ENCODE data around the gene ISG15.
"Not testable (repeated sequence)": the region's sequence is repeated elsewhere in the genome, so short reads cannot be mapped to it uniquely, and the experiment has no call there.

The ISG15 gene

DNA sequence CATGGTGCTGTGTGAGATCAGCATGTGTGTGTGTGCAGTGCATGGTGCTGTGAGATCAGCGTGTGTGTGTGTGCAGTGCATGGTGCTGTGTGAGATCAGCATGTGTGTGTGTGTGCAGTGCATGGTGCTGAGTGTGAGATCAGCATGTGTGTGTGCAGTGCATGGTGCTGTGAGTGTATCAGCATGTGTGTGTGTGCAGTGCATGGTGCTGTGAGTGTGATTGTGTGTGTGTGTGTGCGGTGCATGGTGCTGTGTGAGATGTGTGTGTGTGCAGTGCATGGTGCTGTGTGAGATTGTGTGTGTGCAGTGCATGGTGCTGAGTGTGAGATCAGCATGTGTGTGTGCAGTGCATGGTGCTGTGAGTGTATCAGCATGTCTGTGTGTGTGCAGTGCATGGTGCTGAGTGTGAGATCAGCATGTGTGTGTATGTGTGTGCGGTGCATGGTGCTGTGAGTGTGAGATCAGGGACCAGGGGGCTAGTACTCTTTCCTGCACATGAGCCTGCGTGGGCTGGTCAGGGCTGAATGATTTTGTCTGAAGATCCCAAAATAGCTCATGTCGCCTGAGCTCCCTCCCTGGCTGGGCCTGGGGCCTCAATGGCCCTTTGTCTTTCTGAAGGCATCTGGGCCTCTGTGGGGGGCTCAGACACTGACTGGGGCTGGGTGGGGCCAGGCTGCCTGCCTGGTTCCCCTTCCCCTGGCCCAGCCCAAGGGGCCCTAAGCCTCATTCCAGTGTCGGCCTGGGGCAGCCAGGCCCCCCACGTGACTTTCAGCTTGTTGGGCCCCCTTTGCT, 17.8 kb downstream of the ISG15 start:
- not testable (repeated sequence) for DNase-seq

DNA sequence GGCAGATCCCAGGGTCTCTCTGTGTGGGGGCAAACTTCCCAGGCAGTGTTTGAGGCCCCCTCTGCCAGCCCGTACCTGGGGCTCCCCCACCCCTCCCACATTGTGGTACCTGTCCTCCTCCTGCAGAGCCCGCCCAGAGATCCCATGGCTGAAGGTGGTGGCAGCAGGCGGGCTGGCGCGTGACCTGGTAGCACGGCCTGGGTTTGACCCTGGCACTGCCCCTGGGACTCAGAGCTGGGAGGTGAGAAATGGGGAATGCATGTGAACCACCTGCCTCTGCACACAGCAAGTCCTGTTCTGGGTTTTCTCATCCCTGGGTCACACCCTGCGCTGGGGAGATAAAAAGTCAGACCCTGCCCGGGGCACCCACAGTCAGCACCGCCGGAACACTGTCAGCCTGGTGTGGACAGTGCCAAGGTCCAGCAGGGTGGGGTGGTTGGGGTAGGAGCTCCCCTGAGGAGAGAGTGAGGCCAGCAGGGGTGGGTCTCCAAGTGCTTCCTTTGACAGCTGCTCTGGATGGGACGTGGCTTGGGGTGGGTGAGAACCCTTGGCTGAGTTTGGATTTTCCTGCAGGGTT, 18.4 kb downstream of the ISG15 start:
- DNase-seq, result no peak

DNA sequence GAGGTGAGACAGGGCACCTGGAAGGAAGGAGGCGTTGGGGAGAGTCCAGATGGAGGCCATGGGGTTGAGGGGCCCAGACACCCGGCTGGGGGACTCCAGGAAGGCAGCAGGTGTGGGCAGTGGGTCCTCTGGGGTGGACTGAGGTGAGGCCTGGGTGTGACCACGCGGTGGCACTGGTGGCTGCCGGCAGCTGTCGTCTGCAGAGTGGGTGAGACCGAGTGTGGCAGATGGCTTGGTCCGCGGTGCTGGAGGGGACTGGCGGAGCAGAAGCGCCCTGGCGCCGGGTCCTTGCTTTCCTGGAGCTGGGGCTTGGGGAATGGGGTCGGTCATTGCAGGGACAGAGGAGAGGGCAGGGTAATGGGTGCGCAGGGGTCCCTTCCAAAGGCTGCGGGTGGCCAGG, 19.1 kb downstream of the ISG15 start:
- DNase-seq, result peak in 1 of 2 experiments; percentile 42

DNA sequence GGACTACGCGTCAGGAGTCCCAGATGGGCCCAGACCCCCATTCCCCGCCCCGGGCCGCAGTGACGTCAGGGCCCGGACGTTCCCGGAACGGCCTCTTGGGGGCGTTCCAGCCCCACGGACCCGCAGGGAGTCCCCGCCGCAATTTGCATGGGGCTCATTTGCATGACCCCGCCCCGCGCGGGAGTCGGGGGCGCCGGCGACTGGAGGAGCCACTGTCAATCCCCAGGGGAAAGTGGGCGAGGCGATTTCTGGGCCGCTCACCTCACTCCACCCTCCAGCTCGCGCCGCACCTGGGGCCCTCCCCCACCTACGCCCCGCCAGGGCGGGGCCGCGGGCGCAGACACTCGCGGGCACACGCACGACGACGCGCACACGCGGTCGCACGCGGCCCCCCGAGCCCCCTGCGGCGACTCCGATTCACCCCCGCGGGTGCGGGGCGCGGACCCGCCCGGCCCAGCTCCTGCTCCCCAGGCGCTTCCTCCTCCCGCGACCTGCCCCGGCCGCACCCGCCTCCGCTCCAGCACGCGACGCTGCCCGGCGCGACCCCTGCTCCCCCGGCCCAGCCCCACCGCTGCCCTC, 19.8 kb downstream of the ISG15 start:
- peak; percentile 99 for DNase-seq

DNA sequence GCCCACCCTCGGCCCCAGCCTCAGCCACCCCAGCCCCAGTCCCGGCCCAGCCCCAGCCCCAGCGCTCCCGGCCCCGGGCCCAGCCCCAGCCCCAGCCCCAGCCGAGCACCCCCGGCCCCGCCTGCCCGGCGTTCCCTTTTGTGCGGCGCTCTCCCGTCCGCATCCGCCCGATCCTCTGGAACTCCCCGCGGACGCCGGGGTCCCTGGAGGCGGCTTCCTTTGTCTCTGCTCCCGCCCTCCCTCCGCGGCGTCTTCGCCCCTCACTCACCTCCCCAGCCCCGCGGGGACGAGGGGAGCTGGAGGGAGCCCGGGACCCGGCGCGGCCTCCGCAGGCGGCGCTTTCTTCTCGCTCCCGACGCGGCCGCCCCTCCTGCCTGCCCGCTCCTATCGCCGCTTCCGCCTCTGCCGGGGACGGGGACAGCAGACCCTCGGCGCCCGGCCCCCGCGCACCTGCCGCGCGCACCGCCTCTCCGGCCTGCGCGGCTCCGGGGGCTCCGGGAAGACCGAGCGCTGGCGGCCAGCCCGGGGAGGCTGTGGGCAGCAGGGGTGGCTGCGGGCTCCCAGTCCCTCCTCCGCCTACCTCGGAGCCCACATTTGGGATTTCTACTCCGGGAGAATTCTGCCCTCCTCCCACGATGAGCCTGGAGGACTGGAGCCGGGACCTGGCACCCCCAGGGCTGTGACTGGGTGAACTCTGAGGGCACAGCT, 20.6 kb downstream of the ISG15 start:
- peak in 1 of 2 experiments; percentile 27 for DNase-seq

DNA sequence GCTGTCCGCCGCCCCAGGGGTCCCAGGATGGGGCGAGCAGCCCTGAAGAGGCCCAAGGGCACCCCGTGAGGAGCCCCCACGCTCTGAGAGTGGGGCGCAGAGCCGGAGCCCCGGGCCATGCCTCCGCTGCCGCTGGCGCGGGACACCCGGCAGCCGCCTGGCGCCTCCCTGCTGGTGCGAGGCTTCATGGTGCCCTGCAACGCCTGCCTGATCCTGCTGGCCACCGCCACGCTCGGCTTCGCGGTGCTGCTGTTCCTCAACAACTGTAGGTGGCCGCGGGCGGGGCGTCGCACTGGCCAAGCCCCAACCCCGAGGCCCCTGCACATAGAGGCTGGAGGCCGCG, 21.1 kb downstream of the ISG15 start:
- DNase-seq, result peak; percentile 34 to 50

DNA sequence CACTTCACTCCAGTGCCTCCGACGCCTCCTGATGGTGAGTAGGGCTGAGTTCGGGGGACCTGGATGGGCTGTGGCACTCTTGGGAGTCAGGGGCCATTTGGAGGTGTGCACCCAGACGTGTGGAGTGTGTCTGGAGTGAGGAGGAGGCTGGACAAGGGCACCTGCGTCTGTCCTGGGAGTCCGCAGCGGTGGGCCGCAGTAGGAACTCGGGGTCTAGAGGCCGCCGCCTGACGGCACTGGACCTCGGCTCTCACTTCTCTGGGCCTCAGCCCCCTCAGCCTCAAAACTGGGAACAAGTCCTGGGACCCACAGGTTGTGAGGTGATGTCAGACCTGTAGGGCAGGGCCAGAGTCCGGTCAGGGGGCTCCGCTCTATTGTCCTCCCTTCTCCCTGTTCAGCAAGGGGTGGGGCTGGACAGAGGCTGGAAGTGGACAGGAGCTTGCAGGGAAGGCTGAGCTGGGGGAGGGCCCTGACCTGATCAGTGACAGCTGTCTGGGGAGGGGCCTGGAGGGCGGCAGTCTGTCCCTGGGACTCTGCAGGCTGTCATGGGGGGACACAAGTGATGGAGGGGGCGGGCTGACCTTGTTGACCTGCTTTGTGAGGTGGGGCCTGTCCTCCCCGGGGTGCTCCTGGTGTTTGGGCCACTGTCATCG, 22.1 kb downstream of the ISG15 start:
- DNase-seq, result no peak

DNA sequence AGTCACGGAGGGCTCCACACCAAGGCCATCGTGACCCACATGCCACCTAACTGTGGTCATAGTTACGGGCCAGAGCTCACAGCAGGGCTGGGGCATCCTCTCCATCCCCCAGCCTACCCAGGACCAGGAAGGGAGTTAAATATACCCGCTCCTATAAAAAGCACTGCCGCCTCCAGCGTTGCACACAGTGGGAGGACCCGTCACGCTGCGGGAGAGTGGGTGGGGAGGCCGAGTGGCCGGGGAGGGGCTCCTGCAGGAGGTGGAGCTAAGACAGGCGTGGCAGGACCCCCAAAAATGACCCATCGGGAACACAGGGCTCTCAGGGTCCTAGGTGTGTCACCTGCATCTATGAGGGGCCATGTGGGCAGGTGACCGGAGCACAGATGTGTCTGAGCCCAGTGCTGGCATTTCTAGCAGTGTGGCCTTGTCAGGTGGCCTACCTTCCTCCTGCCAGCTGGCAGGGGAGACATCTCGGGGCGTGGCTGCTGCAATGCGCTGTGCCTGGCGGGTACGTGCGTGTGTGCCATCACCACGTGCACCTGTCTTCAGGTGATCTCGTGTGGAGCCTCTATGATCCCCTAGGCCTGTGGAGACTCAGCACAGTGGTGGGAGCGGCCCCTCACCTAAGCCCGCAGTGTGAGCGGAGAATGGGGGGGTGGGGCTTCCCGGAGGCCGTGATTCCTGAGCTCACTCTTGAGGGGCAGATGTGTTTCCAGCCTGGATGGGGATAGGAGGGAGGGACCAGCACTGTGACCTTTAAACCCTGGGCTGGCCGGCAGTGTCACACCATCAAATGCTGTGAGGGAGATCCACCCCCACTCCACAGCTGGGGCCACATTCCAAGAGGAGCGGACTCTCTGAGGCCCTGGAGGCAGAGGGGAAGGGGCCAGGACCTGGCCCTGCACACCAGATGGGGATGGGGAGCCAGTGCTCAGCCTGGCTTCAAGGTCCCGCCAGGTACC, 24.4 kb downstream of the ISG15 start:
- no peak for DNase-seq

DNA sequence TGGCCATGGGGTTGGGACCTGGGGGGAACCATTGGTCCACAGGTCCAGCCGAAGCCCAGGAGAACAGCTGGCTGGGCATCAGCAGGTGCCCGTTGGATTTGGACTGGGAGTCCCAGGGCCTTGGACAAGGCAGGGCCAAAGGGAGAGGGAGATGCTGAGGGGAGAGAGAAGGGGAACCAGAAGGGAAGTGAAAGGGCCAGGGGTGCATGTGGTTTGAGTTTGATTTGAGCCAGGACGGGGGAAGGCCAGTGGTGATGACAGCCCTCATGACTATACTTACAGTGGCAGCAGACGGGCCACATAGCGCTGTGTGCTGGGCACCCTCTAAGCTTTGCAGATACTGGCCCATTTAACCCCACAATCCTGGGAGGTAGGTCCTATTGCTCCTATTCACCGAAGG, 25.4 kb downstream of the ISG15 start:
- DNase-seq, result no peak

DNA sequence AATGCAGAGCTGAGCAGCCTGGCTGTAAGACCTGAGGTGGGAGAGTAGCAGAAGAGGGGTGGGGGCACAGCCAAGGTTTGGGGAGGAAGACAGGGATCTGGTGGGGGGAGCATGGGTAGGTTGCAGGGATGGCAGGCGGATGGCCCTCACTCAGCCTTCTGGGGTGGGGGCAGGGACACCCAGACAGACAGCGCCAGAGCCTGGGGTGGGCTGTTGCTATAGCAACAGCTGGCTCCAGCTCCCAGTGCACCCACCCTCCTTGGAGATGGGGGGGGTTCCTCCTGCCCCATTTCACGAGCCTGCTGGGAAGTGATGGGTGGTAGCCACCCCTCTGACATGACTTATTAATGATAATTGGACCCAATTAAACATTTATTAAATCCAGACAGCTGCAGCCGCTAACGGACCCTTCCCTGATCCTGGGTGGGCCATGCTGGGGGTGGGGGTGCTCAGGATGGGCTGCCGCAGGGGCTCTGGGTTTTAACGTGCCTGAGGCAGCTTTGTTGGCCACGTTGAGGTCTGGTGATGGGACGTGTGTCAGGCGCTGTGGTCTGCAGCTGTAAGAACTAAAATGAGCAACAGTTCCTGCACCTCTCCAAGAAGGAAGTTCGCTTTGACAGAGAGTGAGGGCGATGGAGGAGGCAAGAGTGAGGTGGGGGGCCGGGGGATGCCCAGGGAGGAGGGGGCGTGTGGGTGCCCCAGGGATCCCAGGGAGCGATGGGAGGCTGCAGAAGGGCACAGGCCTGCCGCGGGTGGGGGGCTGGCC, 26.0 kb downstream of the ISG15 start:
- DNase-seq, result no peak

DNA sequence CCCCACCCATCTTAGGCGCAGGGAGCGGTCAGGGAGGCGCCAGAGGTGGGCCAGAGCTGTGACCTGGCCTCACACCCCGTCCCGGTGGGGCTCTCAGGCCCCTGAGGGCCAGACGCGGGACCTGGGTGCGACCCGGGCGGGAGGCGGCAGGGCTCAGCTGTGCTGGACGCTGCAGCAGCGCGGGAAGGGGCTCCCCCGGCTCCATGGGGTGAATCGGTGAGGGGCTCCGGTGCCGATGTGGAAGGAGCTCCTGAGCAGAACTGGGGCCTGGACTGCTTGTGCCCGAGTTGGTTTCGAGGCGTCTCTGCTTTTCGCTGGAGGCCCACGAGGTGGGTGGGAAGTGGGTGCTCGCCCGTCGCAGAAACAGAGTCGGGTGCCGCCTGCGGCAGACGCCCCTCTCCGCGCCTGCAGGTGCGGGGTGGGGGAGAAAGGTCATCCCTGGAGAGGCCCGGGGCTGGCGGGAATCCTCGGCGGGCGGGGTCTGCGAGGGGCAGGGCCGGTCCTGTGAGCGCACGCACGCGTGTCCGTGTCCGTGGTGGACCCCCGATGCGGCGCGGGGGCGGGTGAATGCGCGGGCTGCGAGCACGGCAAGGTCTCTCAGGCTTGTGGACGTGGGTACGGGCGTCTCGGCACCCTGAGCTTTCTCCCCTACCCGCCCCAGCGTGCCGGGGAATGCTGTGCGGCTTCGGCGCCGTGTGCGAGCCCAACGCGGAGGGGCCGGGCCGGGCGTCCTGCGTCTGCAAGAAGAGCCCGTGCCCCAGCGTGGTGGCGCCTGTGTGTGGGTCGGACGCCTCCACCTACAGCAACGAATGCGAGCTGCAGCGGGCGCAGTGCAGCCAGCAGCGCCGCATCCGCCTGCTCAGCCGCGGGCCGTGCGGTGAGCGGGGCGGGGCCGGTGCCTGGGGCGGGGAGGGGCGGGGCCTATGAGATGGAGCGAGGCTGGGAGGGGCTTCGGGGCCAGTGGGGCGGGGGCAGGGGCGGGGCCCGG, 27.0 kb downstream of the ISG15 start:
- DNase-seq, result peak; percentile 75 to 84

DNA sequence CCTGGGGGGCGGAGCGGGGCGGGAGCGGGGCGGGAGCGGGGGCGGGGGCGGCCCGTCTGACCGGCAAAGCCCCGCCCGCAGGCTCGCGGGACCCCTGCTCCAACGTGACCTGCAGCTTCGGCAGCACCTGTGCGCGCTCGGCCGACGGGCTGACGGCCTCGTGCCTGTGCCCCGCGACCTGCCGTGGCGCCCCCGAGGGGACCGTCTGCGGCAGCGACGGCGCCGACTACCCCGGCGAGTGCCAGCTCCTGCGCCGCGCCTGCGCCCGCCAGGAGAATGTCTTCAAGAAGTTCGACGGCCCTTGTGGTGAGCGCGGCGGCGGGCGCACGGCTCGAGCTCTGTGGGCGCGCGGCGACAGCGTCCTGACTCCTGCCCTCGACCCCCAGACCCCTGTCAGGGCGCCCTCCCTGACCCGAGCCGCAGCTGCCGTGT, 27.8 kb downstream of the ISG15 start:
- peak in 1 of 2 experiments; percentile 43 for DNase-seq

DNA sequence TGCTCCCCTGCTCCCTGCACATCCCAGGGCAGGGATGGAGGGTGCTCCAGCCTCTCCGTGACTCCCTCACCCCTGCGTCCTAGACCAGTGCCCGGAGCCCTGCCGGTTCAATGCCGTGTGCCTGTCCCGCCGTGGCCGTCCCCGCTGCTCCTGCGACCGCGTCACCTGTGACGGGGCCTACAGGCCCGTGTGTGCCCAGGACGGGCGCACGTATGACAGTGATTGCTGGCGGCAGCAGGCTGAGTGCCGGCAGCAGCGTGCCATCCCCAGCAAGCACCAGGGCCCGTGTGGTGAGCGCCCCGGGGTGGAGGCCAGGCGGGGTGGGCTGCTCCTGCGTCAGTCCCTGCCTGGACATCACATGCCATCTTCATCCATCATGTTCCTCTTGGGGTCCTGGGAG, 28.6 kb downstream of the ISG15 start:
- no peak for DNase-seq

DNA sequence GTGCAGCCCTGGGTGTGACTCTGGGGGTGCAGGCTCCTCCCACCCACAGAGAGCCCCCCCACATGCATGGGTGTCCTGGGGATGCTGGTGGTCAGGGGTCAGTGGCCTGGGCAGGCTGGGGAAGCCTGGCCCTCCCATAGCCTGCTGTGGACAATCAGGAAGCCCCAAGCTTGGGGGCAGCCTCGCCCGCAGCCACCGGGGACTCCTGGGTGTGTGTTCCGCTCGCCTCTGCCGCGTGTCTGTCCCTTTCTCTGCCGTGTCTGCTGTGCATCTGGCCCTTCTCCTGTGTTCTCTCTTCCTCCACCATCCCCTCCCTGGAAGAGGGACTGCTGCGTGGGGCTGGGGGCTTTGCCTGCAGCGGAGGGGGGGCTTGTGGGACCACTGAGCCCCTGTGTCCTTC, 29.5 kb downstream of the ISG15 start:
- DNase-seq, result no peak

DNA sequence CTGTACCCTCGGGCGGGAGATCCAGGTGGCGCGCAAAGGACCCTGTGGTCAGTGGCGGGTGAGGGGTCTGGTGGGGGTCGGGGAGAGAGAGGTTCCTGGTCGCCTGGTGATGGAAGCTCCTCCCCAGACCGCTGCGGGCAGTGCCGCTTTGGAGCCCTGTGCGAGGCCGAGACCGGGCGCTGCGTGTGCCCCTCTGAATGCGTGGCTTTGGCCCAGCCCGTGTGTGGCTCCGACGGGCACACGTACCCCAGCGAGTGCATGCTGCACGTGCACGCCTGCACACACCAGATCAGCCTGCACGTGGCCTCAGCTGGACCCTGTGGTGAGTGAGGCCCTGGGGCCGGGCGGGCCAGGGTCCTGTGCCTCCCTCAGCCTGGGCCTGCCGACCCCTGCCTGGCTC, 30.1 kb downstream of the ISG15 start:
- no peak for DNase-seq

DNA sequence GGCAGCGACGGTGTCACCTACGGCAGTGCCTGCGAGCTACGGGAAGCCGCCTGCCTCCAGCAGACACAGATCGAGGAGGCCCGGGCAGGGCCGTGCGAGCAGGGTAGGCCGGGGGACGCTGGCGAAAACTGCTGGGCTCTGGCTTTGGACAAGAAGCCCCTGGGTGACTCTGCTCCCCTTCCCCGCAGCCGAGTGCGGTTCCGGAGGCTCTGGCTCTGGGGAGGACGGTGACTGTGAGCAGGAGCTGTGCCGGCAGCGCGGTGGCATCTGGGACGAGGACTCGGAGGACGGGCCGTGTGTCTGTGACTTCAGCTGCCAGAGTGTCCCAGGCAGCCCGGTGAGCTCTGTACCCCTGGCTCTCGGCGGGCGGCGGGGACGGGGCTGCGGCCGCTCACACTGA, 30.6 kb downstream of the ISG15 start:
- DNase-seq, result no peak

DNA sequence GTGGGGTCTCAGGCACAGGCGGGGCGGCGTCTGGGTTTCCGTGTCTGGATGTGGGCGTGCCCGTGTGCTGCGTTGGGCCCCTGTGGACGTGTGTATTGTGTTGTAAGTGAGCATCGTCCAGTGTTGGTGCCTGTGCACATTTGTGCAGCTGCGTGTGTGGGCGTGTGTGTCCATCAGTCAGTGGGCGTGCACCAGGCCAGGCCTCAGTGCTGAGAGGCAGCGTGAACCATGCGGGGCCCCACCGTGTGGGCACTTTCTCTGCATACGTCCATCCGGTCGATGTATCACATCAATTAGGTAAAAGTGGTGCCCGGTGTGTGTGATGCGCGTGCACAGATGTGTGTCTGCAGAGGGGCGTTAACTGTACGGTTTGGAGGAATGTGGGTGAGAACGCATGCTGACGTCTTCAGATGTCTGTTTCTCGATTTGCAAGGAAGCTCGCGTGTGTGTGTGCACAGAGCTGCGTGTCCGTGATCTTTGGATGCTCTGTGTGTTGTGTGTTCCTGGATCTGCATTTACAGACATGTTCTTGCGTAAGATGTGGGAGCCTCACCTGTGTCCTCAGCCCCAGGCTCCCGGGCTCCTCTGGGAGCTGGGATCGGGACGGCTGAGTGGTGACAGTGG, 31.3 kb downstream of the ISG15 start:
- DNase-seq, result no peak

DNA sequence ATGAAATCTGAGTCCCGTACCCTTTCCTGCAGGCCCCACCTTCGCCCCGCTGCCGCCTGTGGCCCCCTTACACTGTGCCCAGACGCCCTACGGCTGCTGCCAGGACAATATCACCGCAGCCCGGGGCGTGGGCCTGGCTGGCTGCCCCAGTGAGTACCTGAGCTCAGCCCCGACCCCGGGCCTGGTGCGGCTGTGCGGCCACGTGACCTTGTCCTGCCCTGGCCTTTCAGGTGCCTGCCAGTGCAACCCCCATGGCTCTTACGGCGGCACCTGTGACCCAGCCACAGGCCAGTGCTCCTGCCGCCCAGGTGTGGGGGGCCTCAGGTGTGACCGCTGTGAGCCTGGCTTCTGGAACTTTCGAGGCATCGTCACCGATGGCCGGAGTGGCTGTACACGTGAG, 31.8 kb downstream of the ISG15 start:
- DNase-seq, result no peak

DNA sequence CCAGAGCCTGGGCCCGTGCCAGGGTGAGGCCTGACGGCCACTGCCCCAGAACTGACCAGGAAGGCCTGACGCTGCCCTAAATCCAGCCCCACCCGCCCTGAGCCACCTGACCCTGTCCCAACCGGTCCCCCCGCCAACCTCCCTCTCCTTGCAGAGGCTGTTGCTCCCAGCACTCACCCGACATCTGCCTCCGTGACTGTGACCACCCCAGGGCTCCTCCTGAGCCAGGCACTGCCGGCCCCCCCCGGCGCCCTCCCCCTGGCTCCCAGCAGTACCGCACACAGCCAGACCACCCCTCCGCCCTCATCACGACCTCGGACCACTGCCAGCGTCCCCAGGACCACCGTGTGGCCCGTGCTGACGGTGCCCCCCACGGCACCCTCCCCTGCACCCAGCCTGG, 32.9 kb downstream of the ISG15 start:
- DNase-seq, result no peak

DNA sequence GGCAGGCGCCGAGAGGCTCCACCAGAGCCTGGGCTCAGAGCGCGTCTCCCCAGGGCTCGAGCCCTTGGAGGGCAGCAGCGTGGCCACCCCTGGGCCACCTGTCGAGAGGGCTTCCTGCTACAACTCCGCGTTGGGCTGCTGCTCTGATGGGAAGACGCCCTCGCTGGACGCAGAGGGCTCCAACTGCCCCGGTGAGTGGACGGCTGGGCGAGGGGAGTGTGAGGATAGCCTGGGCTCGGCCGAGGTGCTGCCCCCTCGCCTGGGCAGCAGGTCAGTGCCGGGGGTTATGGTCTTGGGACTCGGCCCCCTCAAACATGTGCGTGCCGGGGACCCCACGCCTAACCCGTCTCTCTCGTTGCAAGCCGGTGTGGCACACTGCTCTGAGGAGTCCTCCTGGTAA, 33.5 kb downstream of the ISG15 start:
- no peak for DNase-seq
